Mesodermal cell (in vitro differentiated cells): ENCODE results near the gene COL4A1.

Experiments
- H3K27ac ChIP-seq: 2 replicates; pipeline ENCODE4 v1.7.0; 2013; ENCODE audit warnings: mild to moderate bottlenecking, low read depth, low read length, moderate library complexity; ENCODE audit not compliant: severe bottlenecking
- H3K36me3 ChIP-seq: 2 replicates; pipeline ENCODE4 v1.7.1; 2013; ENCODE audit warnings: mild to moderate bottlenecking, low read length, moderate library complexity; ENCODE audit not compliant: control insufficient read depth, insufficient read depth
- H3K4me1 ChIP-seq: one replicate; pipeline ENCODE4 v1.7.1; 2013; ENCODE audit warnings: mild to moderate bottlenecking, low read length; ENCODE audit not compliant: insufficient read depth, control insufficient read depth, poor library complexity, severe bottlenecking
- H3K4me3 ChIP-seq: 2 replicates; pipeline ENCODE4 v1.7.0; 2013; ENCODE audit warnings: low read length, control low read depth, mild to moderate bottlenecking; ENCODE audit not compliant: insufficient read depth, poor library complexity, severe bottlenecking; ENCODE audit errors: extremely low read depth
- H3K9me3 ChIP-seq: 2 replicates; pipeline ENCODE4 v1.7.1; 2013; ENCODE audit warnings: mild to moderate bottlenecking, low read length, moderate library complexity; ENCODE audit not compliant: control insufficient read depth
- WGBS, 2 experiments: methylation state at CpG; one replicate each; pipeline ENCODE4 v1.1.5; 2013; ENCODE audit warnings: missing lambda C conversion rate in 2 of 2; ENCODE audit not compliant: insufficient coverage in 2 of 2; 5-methylcytosine and 5-hydroxymethylcytosine counted together

Gene COL4A1

GRCh38 chr13:110265341-110265681, 41.6 kb downstream of the COL4A1 start:
- peaks cover 52% of the 10 kb centered on the region for H3K4me1 ChIP-seq
- H3K9me3 ChIP-seq, result no peaks in the 10 kb centered on the region
- H3K27ac ChIP-seq, result no peak overlapping the region
- no peak overlapping the region for H3K4me3 ChIP-seq
- H3K36me3 ChIP-seq, result peaks cover 62% of the 10 kb centered on the region
- 94 to 100% methylated on average over 3 to 6 of the region's 6 CpGs for WGBS, 2 experiments

- no peaks in the 10 kb centered on the region for H3K9me3 ChIP-seq
- H3K27ac ChIP-seq, result no peak overlapping the region
- H3K36me3 ChIP-seq, result peaks cover 62% of the 10 kb centered on the region
- 86 to 90% methylated on average over 8 to 11 of the region's 12 CpGs for WGBS, 2 experiments
- no peak overlapping the region for H3K4me3 ChIP-seq
- H3K4me1 ChIP-seq, result peaks cover 53% of the 10 kb centered on the region
Observed at GRCh38 chr13:110264685-110265275, 42.2 kb downstream of the COL4A1 start.

GRCh38 chr13:110263888-110264287, 43.1 kb downstream of the COL4A1 start:
- Histone ChIP-seq H3K4me1 (peaks cover 59% of the 10 kb centered on the region), H3K27ac (no peak overlapping the region), H3K9me3 (no peaks in the 10 kb centered on the region), H3K4me3 (no peak overlapping the region), H3K36me3 (peaks cover 58% of the 10 kb centered on the region)
- 94% methylated on average over 3 of the region's 5 CpGs; no CpG with 5 or more reads in 1 of the 2 experiments for WGBS, 2 experiments

DNA sequence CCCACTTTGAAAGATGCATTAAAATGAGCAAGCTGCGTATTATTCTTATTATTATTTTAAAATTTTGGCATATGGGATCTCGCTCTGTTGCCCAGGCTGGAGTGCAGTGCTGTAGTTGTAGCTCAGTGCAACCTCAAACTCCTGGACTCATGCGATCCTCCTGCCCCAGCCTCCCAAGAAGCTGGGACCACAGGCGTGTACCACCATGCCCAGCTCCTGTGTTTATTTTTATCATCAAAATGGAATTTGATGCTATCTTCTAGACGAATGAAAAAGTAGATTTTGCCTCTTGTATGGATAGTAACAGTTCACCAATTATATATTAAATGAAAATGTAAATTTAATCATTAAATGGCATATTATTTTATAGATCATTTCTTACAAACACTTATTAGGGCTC, 43.6 kb downstream of the COL4A1 start:
- H3K4me3 ChIP-seq, result no peak overlapping the region
- H3K4me1 ChIP-seq, result peaks cover 59% of the 10 kb centered on the region
- 70% methylated on average over 3 of the region's 5 CpGs; no CpG with 5 or more reads in 1 of the 2 experiments for WGBS, 2 experiments
- H3K9me3 ChIP-seq, result no peaks in the 10 kb centered on the region
- H3K27ac ChIP-seq, result no peak overlapping the region
- peaks cover 54% of the 10 kb centered on the region for H3K36me3 ChIP-seq

DNA sequence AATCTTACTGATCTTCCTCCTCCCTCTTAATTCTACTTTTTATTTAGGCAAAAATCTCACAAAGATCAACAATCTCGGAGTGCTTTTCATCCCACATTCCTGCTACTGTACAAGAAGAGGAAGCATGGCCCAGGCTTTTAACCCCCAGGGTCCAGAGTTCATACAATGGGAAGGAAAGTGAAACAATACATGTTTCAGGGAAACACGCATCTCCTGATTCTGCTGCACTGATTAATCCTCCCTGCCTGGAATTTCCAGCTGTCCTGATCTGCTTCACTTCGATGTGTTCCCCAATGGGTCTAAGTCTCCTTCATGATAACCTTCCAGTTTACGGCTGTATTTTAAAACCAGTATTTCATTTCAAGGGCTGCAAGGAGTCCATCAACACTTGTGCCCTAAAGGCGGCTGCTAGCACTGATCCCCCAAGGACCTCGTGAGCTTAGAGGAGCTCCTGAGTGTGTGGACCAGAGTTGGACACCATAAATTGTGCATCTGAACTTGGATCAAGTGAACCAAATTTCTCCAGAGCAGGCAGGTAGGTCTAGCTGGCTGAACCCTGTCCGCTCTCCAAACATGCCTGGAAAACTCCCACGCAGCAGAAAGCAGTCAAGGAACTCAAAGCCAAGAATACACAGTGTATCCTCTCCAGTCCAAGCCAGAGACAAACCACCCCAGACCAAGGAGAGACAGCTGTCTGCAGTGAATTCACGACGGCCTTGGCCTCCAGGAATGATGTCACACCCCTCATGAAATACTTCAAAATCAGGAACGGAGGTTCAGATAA, 44.3 kb downstream of the COL4A1 start:
- Histone ChIP-seq H3K27ac (no peak overlapping the region), H3K4me3 (no peak overlapping the region), H3K4me1 (peaks cover 59% of the 10 kb centered on the region), H3K9me3 (no peaks in the 10 kb centered on the region), H3K36me3 (peaks cover 52% of the 10 kb centered on the region)
- 85 to 90% methylated on average over 8 to 10 of the region's 11 CpGs for WGBS, 2 experiments

- 89 to 92% methylated on average over 8 to 11 of the region's 11 CpGs for whole genome bisulfite sequencing, 2 experiments
- H3K4me1 ChIP-seq, result peaks cover 59% of the 10 kb centered on the region
- peaks cover 58% of the 10 kb centered on the region for H3K36me3 ChIP-seq
- no peak overlapping the region for H3K4me3 ChIP-seq
- no peaks in the 10 kb centered on the region for H3K9me3 ChIP-seq
- no peak overlapping the region for H3K27ac ChIP-seq
Observed at GRCh38 chr13:110262082-110262436, 44.9 kb downstream of the COL4A1 start.

- no peak overlapping the region for H3K4me3 ChIP-seq
- peak overlapping the region; percentile 10 for H3K27ac ChIP-seq
- 84% methylated on average over 17 to 19 of the region's 19 CpGs for WGBS, 2 experiments
- H3K9me3 ChIP-seq, result no peaks in the 10 kb centered on the region
- H3K36me3 ChIP-seq, result peaks cover 65% of the 10 kb centered on the region
- peaks cover 54% of the 10 kb centered on the region for H3K4me1 ChIP-seq
Observed at GRCh38 chr13:110261166-110262081, 45.5 kb downstream of the COL4A1 start.

DNA sequence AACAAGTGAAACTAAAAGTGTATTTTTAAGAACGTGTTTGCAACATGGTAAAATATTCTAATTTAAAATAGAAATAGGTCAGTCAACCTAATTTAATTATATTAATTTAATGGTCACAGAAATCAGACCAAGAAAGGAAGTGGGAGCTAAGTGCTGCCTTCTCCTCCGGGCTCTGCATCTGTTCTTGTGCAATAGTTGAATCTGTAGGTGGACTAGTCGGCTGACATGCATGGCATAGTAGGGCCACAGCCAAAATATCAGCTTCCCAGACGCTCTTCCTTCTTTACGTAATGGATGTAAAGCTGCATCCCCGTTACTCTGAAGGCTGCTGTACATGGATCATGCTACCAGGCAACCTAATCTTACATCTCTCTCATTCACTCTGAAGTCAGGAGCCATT, 47.3 kb downstream of the COL4A1 start:
- Histone ChIP-seq H3K27ac (no peak overlapping the region), H3K4me1 (peaks cover 36% of the 10 kb centered on the region), H3K36me3 (peaks cover 59% of the 10 kb centered on the region), H3K9me3 (no peaks in the 10 kb centered on the region), H3K4me3 (no peak overlapping the region)
- 96% methylated on average over 4 to 5 of the region's 6 CpGs for WGBS, 2 experiments

DNA sequence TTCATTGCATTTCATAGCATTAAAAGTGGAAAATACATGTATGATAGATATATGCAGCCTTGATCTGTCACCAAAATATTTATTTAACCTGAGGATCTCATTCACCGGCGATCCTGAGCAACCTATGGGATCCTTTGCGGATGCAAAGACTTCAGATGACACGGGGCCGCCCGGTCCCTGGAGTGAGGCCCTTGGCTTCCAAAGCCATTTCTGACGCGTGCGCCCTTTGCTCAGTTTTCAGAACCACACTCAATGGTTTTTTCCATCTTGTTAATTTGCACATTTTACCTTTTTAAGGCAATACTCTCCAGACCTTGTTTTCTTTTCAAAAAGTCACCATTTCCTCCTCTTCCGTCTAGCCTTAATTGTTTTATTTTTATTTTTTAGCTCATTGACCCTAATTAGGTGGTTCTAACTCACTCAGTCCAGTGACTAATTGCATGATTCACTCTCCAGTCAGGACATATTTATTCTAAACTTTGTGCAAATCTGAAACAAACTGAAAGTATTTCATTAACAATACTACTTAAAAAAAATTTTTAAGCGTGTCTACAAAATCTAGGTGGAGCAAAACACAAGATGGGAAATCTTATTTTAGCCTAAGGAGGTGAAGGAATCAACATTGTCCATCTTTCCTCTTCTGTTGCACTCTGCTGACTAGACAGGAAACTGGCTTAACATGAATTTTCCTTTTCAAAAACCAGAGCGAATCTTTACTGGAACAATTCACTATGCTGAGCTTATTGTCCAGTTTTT, 47.9 kb downstream of the COL4A1 start:
- Histone ChIP-seq H3K4me3 (no peak overlapping the region), H3K27ac (no peak overlapping the region), H3K36me3 (peaks cover 55% of the 10 kb centered on the region), H3K4me1 (peaks cover 36% of the 10 kb centered on the region), H3K9me3 (no peaks in the 10 kb centered on the region)
- WGBS, 2 experiments, result 96% methylated on average over 9 to 10 of the region's 12 CpGs

GRCh38 chr13:110257408-110257807, 49.5 kb downstream of the COL4A1 start:
- 100% methylated on average over 2 of the region's 3 CpGs; no CpG with 5 or more reads in 1 of the 2 experiments for WGBS, 2 experiments
- H3K9me3 ChIP-seq, result no peaks in the 10 kb centered on the region
- H3K4me1 ChIP-seq, result peaks cover 28% of the 10 kb centered on the region
- no peak overlapping the region for H3K27ac ChIP-seq
- no peak overlapping the region for H3K4me3 ChIP-seq
- peaks cover 52% of the 10 kb centered on the region for H3K36me3 ChIP-seq
